Fibroblast of villous mesenchyme (primary cell): ENCODE measurements around the gene BICC1. TPM values are rescaled to one million over a fixed set of nuclear protein-coding genes. Genes with fewer than 3 reads are reported as not detected.

Experiments used
- DNase-seq: peaks from one replicate; pipeline ENCODE4 v3.0.0-alpha.2; 2010; ENCODE audit warnings: low read depth
- H3K4me3 ChIP-seq: 2 replicates; pipeline ENCODE4 v1.5.1; 2011; ENCODE audit warnings: low read depth, mild to moderate bottlenecking, low read length
- total RNA-seq: library from RNA; depleted of rRNA; stranded (reverse); fragments of >200 nt; gene quantifications from 2 replicates; pipeline ENCODE4 v1.2.3, GENCODE V29; 2012
- TF ChIP-seq, protein P1 (sequence below): IDR thresholded peaks from 2 replicates; pipeline ENCODE4 v1.5.1; 2012; ENCODE audit warnings: low read depth, mild to moderate bottlenecking, low read length; ENCODE audit not compliant: insufficient read depth

The BICC1 gene
- total RNA-seq, 1 donor = 39.3 TPM

- no peak for DNase-seq
- no peak overlapping the region for H3K4me3 ChIP-seq
- TF ChIP-seq, protein P1, sequence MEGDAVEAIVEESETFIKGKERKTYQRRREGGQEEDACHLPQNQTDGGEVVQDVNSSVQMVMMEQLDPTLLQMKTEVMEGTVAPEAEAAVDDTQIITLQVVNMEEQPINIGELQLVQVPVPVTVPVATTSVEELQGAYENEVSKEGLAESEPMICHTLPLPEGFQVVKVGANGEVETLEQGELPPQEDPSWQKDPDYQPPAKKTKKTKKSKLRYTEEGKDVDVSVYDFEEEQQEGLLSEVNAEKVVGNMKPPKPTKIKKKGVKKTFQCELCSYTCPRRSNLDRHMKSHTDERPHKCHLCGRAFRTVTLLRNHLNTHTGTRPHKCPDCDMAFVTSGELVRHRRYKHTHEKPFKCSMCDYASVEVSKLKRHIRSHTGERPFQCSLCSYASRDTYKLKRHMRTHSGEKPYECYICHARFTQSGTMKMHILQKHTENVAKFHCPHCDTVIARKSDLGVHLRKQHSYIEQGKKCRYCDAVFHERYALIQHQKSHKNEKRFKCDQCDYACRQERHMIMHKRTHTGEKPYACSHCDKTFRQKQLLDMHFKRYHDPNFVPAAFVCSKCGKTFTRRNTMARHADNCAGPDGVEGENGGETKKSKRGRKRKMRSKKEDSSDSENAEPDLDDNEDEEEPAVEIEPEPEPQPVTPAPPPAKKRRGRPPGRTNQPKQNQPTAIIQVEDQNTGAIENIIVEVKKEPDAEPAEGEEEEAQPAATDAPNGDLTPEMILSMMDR = no peak
Observed at GRCh38 chr10:58715061-58715460, 202.4 kb downstream of the BICC1 start.

GRCh38 chr10:58718596-58718995, 205.9 kb downstream of the BICC1 start:
- H3K4me3 ChIP-seq = no peak overlapping the region
- TF ChIP-seq, protein P1 = no peak
- no peak for DNase-seq

DNA sequence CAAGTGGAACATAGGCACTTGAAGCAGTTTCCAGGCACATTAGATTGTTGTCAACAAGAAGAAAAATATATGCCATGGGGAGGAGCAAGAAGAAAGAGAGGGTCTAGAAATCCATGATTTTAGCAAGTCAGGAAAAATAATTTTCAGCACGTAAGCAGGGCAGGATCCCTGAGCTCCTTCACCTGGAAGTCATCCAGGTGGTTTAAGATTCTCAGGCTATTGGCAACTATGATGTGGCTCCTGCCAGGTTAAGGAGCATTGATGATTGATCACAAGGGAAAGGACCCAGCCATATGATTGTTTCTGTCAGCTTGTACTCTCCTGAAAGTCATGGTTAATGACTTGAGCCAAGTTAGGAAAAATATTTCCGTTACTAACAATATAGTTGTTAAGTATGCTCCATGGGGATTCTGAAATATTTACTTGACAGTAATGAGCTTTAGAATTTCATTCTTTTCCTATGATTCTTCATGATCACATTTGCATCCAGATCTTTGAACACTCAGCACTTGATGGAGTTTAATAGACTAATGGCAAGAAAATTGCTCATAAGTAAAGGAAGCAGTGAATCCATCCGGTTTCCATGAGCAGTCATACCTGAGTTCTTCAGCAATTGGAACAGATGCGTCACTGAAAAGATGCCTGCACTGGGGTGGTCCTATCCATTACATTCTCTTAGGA, 209.1 kb downstream of the BICC1 start:
- DNase-seq = no peak
- H3K4me3 ChIP-seq = no peak overlapping the region
- TF ChIP-seq, protein P1 = no peak

GRCh38 chr10:58723186-58723585, 210.5 kb downstream of the BICC1 start:
- no peak for DNase-seq
- TF ChIP-seq, protein P1 = no peak
- no peak overlapping the region for H3K4me3 ChIP-seq

DNA sequence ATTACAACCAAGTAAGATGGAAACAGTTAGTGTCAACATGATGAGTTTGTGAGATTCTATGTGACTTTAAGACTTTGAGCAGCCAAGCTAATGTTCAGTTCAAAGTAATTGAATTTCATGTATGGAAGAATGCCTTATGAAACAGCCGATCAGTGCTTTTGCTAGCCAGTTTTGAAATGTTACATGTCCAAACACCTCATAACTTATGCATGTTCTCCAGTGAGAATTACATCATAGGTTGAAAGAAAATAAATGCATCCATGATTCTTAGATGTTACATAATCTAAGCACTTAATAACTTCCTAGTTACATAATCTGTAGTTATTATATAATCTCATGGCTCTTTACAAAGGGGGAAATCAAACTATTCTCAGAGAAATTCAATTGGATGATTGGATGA, 211.3 kb downstream of the BICC1 start:
- peak; percentile 47 for DNase-seq
- no peak overlapping the region for H3K4me3 ChIP-seq
- TF ChIP-seq, protein P1 = no peak

DNA sequence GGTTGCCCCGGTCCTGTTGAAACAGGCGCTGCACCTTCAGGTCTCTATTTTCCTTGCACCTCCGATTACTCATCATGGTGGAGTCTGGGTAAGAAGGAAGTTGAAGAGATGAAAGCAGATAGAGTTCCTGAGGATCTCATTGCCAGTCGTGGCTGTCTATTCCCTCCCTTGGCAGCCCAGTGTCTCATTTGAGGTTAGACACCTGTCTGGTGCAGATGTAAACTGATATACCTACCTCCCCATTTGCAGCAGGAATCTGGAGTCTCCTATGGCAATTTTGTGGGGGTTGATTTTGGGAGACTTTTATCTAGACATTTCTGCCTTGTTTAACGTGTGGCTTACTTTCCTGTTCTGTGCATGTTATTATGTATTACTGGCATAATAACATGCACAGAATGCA, 212.1 kb downstream of the BICC1 start:
- DNase-seq = no peak
- TF ChIP-seq, protein P1 = no peak
- H3K4me3 ChIP-seq = no peak overlapping the region

- no peak overlapping the region for H3K4me3 ChIP-seq
- DNase-seq = no peak
- TF ChIP-seq, protein P1 = no peak
Observed at GRCh38 chr10:58725901-58726300, 213.2 kb downstream of the BICC1 start.
